HG03460 (cell line): Measurements from ENCODE around the gene DIAPH3.

Experiments used
- ATAC-seq: cut with Tn5 transposase; IDR thresholded peaks from one replicate; pipeline ENCODE4 v1.9.1; 2021; ENCODE audit not compliant: unreplicated experiment

DIAPH3 gene

DNA sequence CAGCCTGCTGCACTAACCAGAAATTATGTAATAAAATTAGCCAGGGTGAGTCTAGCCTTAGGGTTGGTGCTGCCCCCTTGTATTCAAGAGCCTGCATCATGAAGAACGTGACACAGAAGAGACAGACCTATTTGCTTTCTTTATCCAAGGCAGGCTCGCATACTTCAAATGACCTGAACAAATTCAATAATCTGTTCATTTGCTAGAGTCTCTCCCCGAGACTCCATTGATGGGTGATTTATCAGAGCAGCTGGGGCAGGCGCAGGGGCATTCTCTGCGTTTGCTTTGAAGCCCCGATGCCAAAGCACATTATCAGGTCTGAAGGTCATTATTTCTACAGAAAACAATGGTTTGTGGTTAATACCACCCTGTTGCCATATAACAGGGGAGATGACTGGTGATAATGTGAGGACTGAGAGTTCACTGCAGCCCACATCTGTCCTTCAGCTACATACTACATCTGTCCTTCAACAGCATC lies 520.3 kb downstream of the DIAPH3 start:
- no peak for ATAC-seq

DNA sequence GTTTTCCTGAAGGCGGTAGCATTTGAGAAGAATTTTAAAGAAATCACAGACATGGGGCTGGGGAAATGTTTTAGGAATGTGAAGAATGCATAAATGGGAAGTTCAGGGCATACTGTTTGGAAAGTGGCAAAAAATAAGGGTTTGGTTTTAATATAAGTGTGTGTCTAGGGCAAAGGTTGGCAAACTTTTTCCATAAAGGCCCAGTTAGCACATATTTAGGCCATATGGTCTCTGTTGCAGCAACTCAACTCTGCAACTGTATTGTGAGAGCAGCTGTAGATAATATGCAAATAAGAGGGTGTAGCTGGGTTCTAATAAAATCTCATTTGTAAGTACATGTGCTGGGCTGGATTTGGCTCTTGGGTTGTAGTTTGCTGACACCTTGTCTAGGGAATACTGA lies 521.9 kb downstream of the DIAPH3 start:
- no peak for ATAC-seq

DNA sequence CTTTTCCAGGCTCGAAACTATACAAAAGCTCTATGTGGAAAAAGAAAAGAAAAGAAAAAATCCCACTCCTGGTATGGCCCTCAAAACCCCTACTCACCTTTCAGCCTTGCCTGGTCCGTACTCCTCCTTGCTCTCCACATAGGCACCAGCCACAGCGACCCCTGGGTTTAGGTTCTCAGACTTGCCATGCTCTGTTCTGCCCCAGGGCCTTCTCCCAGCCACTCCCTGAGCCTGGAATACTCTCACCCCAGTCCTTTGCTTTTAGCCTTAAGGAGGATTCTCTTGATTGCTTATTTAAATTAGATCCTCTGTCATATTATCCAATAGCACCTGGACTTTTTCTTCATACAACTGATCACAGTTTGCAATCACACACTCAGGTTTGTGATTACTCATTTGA lies 522.5 kb downstream of the DIAPH3 start:
- no peak for ATAC-seq

DNA sequence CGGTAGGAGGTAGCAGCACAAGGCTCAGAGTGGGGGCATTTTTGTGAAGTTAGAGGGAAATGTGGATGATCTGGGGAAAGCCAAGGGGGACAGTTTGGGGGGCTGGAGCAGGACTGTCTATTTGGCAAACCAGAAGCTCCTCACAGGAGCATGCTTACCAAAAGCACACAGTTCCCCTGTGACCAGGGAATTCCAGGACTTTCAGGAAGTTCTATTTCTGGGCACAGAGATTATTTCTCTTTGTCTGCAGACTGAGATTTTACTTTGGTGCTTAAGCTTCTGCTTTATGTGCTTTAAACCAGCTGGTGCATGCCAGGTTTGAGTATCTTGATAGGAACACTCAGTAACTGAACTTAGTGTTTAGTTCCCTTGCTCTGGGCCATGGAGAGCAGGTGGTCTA lies 525.3 kb downstream of the DIAPH3 start:
- ATAC-seq: no peak

DNA sequence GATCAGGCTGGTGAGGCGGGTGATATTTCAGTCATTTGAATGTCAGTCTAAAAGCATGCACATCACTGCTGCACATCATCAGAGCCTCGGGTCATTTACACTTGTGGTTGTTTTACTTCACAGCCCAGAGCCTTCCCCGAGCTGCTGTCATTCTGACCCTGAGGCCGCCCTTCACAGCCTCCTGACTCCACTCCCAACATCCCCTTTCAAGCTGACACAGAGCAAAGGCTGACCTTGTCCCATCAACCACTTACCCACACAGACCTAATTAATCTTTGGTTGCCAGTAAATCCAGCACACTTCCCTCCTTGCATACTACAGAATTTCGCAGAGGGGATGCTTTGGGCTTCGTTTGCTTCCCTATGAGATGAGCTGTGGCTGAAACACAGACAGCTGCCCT lies 528.1 kb downstream of the DIAPH3 start:
- ATAC-seq: no peak

DNA sequence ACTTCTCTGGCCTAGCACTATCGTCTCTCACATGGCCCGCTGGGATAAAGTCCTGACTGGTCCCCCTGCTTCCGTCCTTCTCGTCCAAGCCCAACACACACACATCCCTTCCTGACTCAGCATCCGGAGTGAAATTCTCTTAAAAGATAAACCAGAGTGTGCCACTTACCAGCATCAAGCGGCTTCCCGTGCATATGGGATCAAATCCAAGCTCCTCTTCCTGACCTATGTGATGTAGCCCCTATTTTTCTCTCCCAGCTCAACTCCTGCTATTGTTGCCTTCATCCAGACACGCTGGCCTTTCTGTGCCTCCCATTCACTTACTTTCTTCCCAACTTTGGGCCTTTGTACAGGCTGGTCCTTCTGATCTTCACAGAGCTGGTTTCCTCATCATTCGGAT lies 530.4 kb downstream of the DIAPH3 start:
- no peak for ATAC-seq

DNA sequence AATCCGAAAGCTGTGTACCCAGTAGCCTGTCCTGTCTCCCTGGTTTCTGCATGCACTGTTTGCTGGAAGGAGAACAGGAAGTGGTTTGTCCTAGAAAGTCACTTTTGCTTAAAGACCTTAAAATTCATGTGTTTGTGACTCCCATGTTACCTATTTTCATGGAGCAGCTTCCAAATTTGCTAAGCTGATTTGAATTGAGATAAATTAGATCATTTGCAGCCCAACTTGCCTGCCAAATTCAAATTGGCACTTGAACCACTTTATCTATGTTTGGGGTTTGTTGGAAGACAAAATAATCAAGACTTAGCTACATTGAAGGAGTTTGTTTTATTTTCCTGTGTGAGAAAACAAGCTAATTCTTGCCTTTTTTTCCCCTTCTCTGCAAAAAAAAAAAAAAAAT lies 532.5 kb downstream of the DIAPH3 start:
- no peak for ATAC-seq

DNA sequence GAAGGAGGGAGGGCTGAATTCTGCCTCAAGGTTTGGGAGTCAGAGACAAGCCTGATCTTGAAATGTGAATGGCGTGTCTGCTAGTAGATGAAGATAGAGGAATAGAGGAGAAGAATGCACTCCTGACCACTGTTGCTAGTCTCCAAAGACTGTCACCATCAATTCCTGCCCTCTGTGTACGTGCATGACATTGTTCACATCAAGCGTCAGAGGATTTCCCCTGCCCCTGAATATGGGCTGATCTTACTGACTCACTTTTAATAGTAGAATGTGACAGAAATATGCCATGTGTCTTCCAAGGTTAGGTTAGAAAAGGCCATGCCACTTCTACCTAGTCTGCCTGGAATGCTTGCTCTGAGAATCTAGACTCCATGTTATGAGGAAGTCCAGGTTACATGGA lies 538.6 kb downstream of the DIAPH3 start:
- ATAC-seq: no peak

DNA sequence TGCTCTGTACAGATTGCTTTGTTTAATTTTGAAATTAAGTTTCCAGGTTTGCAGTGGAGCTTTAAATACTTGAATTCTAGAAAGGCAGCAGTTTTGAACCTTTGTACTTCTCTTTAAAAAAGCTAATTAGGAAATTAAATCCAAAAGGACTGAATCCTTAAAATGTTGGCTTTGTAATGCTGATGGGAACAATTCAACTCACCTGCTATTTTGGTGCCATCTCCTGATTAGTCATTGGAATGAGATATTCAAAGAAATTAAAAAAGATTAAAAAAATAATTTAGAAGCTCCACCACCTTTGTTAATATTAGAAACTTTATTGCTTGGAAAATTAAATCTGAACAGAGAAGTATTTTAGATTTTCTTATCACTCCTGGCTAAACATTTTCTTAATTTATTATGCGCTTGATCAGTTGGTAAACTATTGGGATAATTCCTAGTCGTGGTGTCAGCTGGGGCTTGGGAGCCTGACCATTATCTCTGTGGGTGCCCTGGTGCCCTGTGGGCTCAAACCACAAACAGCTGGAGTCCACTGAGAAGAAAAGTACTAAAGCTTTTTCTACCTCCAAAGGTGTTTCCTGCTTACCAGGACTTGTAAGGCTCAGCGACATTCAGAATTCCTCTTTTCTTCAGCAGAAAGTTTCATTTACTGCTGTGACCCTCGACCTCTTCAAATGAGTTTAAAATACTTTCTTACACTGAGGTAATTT lies 540.4 kb downstream of the DIAPH3 start:
- no peak for ATAC-seq

DNA sequence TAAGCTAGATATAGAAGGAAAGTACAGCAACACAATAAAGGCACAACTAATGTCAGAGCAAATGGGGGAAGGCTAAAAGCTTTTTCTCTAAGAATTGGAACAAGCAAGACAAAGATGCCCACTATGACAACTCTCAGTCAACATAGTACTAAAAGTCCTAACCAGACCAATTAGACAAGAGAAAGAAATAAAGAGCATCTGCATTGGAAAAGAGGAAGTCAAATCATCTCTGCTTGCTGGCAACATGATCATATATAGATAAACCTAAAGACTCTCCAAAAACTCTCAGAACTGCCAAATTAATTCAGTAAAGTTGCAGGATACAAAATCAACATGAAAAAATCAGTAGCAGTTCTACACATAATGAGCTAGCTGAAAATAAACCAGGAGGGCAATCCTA lies 542.0 kb downstream of the DIAPH3 start:
- ATAC-seq: no peak
